Astrocyte of the cerebellum (primary cell): ENCODE results near the gene ZBTB5.
"Not testable (repeated sequence)": the region's sequence is repeated elsewhere in the genome, so short reads cannot be mapped to it uniquely, and the experiment has no call there.

Experiments used
- DNase-seq: peaks from one replicate; pipeline ENCODE4 v3.0.0-alpha.2; 2011; ENCODE audit warnings: low read depth
- H3K4me3 ChIP-seq: 2 replicates; pipeline ENCODE4 v1.5.1; 2011; ENCODE audit warnings: mild to moderate bottlenecking, low read depth, low read length, moderate library complexity
- in situ Hi-C: cut with HindIII; loops from 2 replicates; pipeline ENCODE4 v1.10.0; 2017; ENCODE audit warnings: low sequenced_read_pairs
- TF ChIP-seq, protein P1 (sequence below): IDR thresholded peaks from 2 replicates; pipeline ENCODE4 v1.5.1; 2012; ENCODE audit warnings: low read length, low read depth, moderate library complexity, mild to moderate bottlenecking; ENCODE audit errors: missing control alignments

Gene ZBTB5

DNA sequence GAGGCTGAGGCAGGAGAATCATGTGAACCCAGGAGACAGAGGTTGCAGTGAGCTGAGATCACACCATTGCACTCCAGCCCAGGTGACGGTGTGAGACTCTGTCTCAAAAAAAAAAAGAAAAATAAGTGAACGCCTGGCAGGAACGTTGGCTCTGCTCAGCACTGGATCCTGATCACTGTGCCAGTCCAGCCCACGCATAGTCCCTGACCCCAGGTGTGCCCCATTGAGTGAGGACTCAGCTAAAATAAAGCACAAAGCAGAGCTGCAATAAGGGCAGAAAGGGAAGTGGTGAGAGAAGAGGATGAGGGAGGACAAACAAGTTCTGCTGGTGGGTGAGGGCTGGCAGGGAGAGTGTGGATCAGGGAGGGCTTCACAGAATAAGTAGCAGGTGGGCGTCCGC, 38.4 kb downstream of the ZBTB5 start:
- DNase-seq, result no peak
- TF ChIP-seq, protein P1, sequence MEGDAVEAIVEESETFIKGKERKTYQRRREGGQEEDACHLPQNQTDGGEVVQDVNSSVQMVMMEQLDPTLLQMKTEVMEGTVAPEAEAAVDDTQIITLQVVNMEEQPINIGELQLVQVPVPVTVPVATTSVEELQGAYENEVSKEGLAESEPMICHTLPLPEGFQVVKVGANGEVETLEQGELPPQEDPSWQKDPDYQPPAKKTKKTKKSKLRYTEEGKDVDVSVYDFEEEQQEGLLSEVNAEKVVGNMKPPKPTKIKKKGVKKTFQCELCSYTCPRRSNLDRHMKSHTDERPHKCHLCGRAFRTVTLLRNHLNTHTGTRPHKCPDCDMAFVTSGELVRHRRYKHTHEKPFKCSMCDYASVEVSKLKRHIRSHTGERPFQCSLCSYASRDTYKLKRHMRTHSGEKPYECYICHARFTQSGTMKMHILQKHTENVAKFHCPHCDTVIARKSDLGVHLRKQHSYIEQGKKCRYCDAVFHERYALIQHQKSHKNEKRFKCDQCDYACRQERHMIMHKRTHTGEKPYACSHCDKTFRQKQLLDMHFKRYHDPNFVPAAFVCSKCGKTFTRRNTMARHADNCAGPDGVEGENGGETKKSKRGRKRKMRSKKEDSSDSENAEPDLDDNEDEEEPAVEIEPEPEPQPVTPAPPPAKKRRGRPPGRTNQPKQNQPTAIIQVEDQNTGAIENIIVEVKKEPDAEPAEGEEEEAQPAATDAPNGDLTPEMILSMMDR, result no peak
- no peak overlapping the region for H3K4me3 ChIP-seq
- in situ Hi-C loops, result no loop called here

DNA sequence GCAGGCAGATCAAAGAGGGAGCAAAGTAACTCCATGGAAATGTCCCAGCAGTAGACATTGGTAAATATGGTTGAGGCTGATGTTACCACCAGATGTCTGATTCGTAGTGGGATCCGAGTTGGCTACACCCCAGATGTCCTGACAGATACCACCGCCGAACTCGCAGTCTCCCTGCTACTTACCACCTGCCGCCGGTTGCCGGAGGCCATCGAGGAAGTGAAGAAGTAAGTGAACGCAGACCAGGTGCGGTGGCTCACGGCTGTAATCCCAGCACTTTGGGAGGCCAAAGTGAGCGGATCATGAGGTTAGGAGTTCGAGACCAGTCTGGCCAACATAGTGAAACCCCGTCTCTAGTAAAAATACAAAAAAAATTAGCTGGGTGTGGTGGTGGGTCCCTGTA, 38.8 kb downstream of the ZBTB5 start:
- H3K4me3 ChIP-seq, in situ Hi-C loops, DNase-seq: not testable (repeated sequence)

DNA sequence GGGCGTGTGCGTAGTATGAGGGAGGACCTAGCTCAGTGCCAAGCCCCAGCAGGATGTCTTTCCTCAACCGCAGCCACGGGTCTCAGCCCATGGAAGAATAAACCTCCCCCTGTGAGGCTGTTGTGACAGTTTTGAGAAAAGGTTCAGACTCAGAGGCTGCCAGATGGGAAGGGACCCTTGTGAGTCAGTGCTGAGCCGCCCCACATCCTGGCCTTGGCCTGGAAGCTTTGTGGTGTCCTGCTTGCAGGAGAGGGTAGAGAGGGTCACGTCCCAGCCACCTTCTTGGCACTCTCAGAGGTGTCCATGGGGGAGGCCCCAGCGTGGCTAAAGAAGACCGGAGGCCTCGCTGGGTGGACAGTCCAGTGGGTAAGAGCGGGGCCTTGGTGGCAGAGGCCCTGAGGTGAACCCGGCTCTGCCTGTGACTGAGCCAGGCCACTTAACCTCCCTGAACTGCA, 39.9 kb downstream of the ZBTB5 start:
- no peak overlapping the region for H3K4me3 ChIP-seq
- in situ Hi-C loops, result no loop called here
- TF ChIP-seq, protein P1, result no peak
- DNase-seq, result peak; percentile 45

DNA sequence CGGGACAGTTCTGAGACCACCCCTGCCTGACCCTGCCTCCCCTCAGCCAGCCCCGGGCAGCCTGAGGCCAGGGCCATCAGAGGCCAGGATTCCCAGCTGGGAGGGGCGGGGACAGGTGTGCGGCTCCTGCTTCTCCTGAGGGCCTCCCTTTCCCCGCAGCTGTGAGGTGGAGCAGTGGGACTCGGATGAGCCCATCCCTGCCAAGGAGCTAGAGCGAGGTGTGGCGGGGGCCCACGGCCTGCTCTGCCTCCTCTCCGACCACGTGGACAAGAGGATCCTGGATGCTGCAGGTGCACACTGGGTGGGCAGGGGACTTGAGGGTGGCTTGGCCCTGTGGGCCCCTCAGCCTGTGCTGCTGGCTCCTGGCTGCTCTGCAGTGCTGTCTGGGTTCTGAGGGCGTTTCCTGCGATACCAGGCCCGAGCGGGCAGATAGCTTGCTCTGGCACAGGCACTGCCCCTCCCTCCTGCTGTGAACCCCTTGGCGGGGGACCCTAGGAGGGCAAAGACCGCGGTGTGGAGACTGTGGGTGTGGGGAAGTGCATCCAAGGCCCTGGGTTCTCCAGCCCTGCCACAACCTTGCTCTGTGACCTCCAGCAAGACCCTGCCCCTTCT, 40.5 kb downstream of the ZBTB5 start:
- no peak overlapping the region for H3K4me3 ChIP-seq
- TF ChIP-seq, protein P1, result no peak
- in situ Hi-C loops, result no loop called here
- no peak for DNase-seq

DNA sequence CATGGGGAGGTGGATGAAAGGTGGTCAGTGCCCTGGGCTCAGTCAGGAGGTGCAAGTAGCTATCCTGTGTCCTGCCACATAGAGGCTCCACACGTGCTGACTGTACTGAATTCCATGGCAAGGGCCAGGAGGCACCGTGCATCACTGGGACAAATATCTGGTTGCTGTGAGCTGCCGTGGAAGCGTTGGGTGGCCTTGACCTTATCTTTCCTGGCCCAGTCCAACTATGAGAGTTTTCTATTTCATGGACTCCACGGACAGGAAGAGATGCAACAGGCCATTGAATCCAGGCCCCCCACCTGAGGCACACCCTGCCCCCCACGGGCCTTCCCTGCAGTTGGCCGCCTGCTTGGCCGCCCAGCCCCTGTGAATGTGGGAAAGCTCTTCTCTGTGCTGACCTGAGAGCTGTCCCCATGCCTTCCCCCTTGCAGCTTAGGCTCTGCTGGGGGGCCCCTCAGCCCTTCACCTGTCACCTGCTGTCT, 41.0 kb downstream of the ZBTB5 start:
- H3K4me3 ChIP-seq, result no peak overlapping the region
- in situ Hi-C loops, result no loop called here
- TF ChIP-seq, protein P1, result no peak
- no peak for DNase-seq

DNA sequence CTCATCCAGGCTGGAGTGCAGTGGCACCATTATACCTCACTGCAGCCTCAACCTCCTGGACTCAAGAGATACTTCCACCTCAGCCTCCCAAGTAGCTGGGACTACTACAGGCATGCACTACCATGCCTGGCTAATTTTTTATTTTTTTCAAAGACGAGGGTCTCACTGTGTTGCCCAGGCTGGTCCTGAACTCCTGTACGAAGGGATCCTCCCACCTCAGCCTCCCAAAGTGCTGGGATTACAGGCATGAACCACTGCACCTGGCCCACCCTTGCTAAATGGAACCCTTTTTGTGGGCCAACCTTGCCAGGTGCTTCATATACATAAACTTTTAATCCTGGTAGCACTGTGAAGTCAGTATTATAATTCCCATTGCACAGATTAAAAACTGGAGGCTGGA, 41.7 kb downstream of the ZBTB5 start:
- in situ Hi-C loops, result no loop called here
- TF ChIP-seq, protein P1, result no peak
- DNase-seq, result no peak
- H3K4me3 ChIP-seq, result peak overlapping the region; percentile 80

DNA sequence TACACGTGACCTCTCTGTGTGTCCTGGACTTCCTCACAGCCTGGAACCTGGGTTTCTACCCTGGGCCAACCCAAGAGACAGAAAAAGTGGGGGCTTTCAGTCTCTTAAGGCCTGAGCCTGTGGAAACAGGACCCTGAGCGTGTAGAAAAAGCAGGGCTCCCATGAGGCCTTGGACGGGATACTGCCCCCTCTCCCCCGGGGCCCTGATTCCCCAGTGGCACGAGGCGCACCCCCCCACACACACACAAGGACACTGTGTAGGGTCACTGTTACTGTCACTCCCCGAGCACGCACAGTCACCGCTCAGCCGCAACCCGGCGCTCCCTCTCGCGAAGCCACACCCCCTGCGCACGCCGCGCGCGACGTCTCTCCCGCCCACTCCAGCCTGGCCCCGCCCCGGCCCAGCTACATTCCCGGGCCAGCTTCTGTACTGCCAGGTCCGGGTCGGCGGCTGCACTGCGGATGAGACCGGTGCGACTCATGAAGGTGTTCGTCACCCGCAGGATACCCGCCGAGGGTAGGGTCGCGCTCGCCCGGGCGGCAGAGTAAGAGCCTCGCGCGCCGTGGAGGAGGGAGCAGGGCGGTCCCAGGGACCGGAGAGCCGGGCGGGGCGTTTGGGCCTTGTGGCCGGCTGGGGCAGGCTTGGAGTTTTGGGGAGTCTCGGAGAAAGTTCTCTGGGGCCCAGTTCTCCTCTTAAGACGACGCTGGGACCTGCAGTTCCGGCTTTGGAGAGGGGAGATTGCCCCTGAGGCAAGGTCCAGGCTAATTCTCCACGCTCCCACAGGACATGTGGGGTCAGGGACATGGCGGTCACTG, 42.8 kb downstream of the ZBTB5 start, which contains the start of gene GRHPR:
GRHPR (plus strand) TSS at position 408 of the 816 bp plus-strand sequence; CDS start at position 463, 55 bp downstream.
- TF ChIP-seq, protein P1, result no peak
- peak within 1 kb of the TSS; percentile 80 for H3K4me3 ChIP-seq
- DNase-seq, result no peak
- in situ Hi-C loops, result no loop called here
